ENCODE results near the gene KCTD21.

KCTD21 gene

DNA sequence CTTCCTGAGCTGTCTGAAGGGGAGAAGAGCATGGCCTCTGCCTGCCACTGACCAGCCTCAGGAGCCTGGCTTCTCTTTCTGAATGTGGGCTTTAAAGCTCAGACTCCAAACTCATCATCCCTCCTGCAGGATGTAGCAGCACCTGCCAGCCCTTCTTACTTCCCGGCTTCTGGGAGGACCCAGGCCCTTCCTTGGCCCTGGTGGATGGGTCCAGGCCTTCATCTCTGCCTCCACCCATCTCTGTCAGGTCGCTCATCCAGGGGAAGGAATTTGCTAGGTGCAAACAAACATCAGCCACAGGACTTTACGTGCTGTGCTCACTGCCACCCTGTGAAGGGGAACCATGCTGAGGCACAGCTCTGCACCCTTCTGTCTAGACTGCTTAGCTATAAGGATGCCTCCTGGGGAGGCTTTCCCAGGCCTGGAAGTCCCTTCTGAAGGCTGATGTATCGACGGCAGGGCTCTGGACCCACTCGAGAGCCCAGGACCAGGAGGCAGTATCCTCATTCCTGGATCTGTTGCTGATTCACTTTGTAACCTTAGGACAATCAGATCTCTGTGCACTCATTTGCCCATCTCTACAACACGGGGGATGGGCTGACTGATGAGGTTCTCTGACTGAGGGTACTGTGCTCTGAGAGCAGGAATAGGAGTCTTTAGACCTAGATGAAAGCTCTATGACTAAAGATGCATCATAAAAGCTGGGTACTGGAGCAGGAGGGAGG lies 31.2 kb upstream of the KCTD21 start:
- DNase-seq (ENCODE audit: low read depth, low spot score), result no peak

- DNase-seq (ENCODE audit: low read depth, low spot score), result no peak
Measured at GRCh38 chr11:78218707-78219492, 30.5 kb upstream of the KCTD21 start.

- DNase-seq (ENCODE audit: low read depth, low spot score), result no peak
Measured at GRCh38 chr11:78217650-78218541, 29.5 kb upstream of the KCTD21 start.

- DNase-seq (ENCODE audit: low read depth, low spot score), result no peak
Measured at GRCh38 chr11:78216571-78217287, 28.3 kb upstream of the KCTD21 start.

DNA sequence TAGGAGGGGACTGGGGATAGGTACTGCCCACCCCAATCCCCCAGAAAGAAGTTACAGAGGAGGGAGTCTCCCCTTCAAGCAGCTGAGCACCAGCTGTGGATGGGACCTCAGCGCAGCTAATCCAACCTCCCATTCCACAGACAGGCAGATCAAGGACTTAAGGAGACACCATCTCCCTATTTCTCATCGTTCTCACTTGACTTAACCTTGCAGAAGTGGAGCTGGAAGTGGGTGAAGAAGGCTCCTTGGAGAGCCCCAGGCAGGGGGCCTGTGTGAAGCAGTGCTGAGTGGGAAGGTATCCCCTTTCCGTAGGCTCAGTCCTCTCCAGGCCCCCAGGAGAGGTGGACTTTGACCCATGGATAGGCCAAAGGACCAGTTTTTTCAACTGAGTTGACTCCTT lies 27.6 kb upstream of the KCTD21 start:
- DNase-seq (ENCODE audit: low read depth, low spot score), result no peak

DNA sequence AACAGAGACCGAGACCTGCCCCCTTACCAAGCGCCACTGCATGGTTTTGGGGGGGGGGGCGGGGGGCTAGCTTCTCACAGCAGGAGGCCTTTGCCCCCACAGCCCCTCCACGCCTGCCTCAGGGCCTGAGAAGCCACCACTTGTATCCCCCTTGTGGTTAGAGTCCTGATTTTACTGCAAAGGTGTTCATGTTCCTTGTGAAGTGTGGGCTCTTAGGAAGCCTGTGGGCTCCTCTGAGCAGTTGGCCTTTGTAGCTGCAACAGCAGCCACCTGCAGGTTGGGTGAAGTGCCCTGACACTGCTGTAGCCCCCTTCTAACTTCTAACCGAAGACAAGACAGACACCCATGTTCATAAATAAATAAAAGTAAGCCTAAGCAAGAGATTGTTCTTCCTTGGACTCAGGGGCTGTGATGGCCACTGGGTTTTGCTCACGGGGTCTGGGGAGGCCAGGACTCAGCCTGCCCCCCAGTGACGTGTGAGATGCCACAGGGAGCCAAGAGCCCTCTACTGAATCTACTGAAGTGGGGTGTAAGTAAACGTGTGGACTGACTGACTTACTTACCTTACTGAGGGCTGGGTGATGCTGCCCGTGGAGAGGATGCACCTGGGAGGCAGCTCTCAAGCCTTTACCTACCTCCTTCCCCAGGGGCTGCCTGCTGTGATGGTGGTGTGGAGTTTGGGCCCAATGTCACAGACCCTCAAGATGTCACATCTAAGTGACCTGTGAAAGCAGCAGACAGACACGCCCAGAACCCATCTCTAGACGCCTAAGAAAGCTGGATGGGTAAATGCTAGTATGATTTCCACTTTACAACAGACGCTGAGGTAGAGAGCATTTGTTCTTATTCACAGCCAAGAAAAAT lies 26.1 kb upstream of the KCTD21 start:
- DNase-seq (ENCODE audit: low read depth, low spot score), result no peak

- peak; percentile 44 for DNase-seq (ENCODE audit: low read depth, low spot score)
Measured at GRCh38 chr11:78213526-78214330, 25.3 kb upstream of the KCTD21 start.

- DNase-seq (ENCODE audit: low read depth, low spot score), result no peak
Measured at GRCh38 chr11:78212586-78213371, 24.4 kb upstream of the KCTD21 start.

DNA sequence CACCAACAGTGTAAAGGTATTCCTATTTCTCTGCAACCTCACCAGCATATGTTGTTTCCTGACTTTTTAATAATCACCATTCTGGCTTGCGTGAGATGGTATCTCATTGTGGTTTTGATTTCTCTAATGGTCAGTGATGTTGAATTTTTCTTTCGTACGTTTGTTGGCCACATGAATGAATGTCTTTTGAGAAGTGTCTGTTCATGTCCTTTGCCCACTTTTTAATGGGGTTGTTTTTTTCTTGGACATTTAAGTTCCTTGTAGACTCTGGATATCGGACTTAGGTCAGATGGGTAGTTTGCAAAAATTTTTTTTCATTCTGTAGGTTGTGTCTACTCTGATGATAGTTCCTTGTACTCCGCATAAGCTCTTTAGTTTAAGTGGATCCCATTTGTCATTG lies 23.1 kb upstream of the KCTD21 start:
- DNase-seq (ENCODE audit: low read depth, low spot score), result no peak

GRCh38 chr11:78210000-78210608 lies 21.7 kb upstream of the KCTD21 start:
- no peak for DNase-seq (ENCODE audit: low read depth, low spot score)

- no peak for DNase-seq (ENCODE audit: low read depth, low spot score)
Measured at GRCh38 chr11:78209478-78209877, 21.1 kb upstream of the KCTD21 start.

GRCh38 chr11:78208257-78209165 lies 20.1 kb upstream of the KCTD21 start:
- no peak for DNase-seq (ENCODE audit: low read depth, low spot score)

DNA sequence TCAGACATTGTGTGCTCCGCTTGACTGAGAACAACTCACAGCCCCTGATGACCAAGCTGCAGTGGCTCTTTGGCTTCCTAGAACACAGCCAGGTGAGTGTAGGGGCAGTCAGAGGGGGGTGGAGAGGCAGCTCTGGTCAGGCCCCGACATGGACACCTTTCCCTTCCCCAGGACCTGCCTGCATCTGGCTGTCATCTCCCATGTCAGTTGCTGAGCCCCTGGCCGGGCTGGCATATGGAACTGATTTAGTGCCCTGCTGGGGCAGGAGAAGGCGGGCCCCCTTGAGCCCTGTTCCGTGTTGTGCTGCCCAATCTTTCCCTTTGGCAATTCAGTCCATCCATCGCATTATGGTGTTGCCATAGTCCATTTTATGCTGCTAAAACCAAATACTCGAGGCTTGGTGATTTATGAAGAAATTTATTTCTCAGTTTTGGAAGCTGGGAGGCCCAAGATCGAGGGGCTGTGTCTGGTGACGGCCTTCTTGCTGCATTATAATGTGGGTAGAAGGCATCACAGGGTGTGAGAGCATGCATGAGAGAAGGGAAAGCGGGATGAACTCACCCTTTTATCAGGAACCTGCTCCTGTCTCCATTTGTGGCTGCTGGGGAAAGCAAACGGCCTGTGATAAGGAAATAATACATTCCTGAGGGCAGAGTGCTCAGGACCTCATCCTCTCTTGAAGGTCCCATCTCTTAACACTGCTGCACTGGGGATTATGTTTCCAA lies 19.3 kb upstream of the KCTD21 start:
- DNase-seq (ENCODE audit: low read depth, low spot score), result no peak

DNA sequence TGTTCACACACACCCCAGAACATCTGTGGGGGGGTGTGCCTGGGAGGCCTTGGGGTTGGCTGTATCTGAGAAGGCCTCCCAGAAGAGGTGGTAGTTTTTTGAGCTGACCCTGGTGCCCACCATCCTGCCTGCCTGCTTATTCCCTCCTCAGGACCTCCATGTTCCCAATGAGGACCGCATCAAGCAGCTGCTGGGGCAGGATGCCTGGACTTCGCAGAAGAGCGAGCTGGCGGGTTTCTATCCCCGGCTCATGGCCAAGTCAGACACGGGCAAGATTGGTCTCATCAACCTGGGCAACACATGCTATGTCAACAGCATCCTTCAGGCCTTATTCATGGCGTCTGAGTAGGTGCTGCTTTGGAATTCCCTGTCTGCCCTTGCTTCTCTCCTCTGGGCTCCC lies 17.3 kb upstream of the KCTD21 start:
- DNase-seq (ENCODE audit: low read depth, low spot score), result no peak

DNA sequence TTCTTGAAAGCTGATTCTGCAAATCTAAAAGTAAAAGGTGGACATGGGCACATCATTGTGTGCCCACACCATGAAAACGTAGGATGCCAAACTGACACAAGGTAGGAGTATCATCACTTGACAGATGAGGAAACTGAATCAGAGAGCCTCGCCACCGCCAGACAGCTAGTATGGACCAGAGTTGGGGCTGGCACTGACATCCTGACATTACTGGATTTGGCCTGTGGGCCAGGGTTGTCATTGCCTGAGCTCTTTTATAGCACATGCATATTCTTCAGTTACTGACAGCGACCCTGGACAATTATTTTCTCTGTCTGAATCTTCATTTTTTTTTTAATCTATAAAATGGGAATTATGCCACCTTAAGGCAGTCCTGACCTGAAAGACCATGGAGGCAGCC lies 16.8 kb upstream of the KCTD21 start:
- no peak for DNase-seq (ENCODE audit: low read depth, low spot score)

- DNase-seq (ENCODE audit: low read depth, low spot score), result no peak
Measured at GRCh38 chr11:78203184-78203583, 14.8 kb upstream of the KCTD21 start.

- DNase-seq (ENCODE audit: low read depth, low spot score), result no peak
Measured at GRCh38 chr11:78202733-78203167, 14.3 kb upstream of the KCTD21 start.
